Renal cortex interstitium (tissue), 11 donors: ENCODE measurements around the gene SLC1A5. TPM values are rescaled to one million over a fixed set of nuclear protein-coding genes. Genes with fewer than 3 reads are reported as not detected.

Experiments used
- DNase-seq, 11 donors: peaks; one replicate each; pipeline ENCODE4 v3.0.0-alpha.2; 2013; ENCODE audit warnings: low read depth in 9 of 11, low spot score in 4 of 11; ENCODE audit errors: extremely low read depth in 1 of 11
- polyA plus RNA-seq, 3 donors: library from polyadenylated mRNA; unstranded; fragments of 120-200 nt; gene quantifications; one replicate each; pipeline ENCODE4 v1.2.1, GENCODE V29; 2013; ENCODE audit not compliant: insufficient read length in 3 of 3

The SLC1A5 gene
- polyA plus RNA-seq, 3 donors: 42.0 to 48.3 (median 47.6) TPM

DNA sequence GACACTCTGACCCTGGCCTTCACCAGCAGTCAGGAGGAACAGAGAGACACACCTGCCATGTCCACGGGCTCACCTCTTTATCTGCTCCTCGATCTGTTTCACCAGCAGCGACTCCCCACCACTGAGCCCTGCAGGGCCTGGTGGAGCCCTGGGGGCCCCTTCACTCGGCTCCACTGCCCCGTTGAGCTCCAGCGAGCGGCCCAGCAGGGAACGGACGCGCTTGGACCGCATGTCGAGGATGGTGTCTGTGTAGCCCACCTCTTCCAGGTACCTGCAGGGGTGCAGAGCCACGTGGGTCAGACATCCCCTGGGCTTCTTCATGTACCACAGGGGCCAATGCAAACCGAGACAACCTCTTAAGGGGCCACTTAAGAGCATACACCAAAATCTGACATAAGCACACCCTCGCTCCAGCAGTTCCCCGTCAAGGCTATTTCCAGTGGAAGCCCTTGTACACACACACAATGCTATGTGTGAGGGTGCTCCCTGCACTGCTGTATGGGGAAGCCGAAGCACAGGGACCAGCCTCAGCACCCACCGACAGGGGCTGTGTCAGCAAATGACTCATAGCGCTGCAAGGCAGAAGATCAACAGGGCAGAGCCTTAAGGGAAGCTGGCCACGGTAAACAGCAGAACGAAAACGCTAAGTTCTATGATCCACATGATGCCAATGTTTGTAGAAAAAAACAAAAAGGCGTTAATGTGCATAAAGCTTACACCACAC is 55.3 kb downstream of the SLC1A5 start:
- DNase-seq: no peak

DNA sequence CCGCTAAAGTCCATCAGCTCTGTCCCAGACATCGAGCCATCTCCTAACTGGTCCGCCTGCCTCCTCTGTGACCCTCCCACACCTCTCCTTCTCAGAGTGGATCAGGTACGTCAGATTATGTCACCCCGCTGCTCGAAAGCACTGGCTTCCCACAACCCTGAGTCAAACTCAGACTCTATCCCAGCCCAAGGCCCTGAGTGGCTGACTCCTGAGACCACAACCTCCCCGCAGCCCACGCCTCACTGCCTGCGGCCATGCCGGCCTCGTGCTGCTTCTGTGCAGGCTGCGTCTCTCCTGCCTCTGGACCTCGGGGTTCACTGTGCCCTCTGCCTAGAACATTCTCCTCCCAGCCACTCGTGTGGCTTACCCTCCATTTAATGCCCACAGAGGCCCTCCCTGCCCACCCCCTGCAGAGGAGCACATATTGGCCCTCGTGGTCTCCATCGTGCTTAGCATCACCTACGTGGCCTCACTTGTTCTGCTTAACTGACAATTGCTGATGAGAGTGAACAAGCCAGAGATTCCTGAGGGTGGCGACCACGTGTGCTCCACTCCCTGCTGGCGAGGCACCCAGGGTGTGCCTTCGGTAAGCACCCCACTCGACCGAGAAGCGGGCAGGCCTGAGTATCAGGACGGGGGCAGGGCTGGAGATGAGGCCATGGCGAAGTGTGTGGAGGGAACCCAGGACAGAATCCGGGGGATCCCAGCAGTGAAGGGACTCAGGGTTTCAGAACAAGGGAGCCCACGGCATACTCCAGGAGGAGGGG is 56.0 kb downstream of the SLC1A5 start:
- no peak for DNase-seq

DNA sequence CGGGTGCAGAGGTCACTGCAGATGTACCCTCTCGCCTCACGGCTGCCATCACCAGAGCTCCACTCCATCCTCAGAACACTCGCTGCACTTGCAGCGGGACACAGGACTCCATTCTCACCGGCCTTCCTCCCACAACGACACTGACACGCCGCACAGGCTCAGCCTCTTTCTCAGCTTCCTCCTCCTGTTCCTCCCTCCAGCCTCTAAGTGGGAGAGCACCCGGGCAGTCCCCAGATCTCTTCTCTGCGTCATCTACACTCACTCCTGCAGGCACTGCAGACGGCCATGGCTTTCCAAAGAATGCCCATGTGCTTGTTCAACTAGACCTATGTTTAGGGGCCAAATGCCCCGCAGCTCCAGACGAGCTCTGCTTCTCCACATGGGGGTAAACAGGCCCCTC is 56.8 kb downstream of the SLC1A5 start:
- DNase-seq: no peak

GRCh38 chr19:46731007-46731501 is 57.3 kb downstream of the SLC1A5 start:
- DNase-seq: no peak

- no peak for DNase-seq
Measured at GRCh38 chr19:46730595-46730994, 57.8 kb downstream of the SLC1A5 start.

GRCh38 chr19:46730187-46730586 is 58.2 kb downstream of the SLC1A5 start:
- no peak for DNase-seq

DNA sequence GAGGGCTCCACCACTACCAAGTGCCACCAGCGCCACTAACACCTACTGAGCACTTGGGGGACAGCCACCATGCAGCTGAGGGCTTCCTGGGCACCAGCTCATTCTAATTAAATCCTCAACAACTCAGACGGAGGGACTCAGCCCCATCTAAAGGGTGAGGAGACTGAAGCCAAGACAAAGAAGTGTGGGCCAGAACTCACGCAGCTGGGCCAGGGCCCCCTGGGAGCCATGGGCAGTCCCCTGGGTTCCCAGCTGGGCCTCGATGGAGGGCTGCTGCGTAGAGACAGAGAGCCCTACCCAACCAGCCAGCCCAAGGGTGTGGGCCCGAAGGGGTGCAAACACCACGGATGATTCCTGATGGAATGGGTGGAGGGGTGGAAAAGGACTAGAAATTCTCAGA is 58.7 kb downstream of the SLC1A5 start:
- no peak for DNase-seq

DNA sequence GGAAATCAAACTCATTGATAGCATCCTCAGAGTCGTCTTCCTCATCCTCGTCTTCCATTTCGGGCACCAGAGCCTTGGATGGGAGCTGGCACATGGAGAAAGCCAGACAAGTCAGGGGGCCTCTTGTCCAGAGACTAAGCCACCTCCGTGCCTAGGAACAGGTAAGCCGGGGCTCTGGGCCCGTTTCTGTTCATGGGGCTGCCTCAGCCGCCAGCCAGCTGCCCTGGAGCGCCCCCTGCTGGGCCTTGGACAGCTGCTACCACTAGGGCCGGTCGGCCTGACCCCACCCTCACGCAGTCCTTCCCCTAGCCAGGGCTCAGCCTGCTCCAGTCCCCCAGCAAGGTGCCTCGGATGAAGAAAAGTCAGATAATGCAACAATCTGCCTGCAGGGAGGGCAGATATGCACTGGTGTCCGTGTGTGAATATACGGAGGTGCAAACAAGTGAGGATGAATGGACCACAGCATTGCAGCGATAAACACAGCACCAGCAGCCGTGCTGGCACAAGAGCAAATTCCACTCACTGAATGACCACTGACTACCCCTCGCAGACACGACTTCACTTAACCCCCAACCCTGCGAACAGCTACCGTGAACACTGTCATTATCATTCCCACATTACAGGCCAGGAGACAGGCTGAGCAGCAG is 59.6 kb downstream of the SLC1A5 start:
- DNase-seq: peak in 1 of 11 donors; percentile 50

GRCh38 chr19:46728208-46728607 is 60.2 kb downstream of the SLC1A5 start:
- peak in 1 of 11 donors; percentile 20 for DNase-seq

DNA sequence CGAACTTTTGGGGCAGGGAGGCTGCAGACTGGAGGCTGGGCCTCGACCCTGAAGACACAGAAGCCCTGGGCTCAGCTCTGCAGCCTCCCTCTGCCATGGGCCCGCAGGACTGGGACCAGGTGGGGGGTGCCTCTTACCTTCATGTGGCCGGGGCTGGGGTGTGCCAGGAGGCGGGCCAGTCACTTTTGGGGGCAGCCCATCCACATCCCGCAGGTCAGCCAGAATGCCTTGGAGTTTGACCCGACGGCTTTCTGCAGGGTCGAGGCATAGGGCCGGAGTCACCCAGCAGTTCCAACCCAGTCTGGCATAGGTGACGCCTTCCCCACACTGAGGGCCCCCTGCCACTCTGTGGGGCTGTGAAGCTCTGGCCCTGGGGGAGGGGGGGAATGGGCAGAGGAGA is 60.6 kb downstream of the SLC1A5 start:
- no peak for DNase-seq

DNA sequence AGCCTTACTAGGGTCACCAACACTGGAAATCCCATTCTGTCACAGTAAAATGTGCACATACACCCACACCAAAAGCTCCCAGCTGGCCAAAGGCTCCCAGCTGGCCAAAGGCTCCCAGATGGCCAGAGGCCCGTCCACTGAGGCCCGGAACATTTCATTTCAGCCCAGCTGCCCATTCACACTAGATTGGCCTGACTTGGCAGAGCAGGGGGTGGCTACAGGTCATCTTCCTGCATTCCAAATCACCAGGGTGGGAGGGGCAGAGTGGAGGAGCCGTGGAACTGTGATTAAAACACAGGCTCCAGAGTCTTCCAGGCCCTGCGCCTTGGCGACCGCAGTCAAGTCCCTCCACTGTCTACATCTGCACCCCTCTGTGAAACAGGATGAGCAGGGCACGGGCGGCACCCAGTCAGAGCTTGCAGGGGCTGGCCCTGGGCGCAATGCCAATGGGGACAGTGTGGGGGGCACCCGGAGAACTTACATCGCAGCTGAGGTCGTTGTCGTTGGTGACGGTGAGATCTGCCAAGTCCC is 61.4 kb downstream of the SLC1A5 start:
- DNase-seq: peak in 2 of 11 donors; percentile 19 to 28

DNA sequence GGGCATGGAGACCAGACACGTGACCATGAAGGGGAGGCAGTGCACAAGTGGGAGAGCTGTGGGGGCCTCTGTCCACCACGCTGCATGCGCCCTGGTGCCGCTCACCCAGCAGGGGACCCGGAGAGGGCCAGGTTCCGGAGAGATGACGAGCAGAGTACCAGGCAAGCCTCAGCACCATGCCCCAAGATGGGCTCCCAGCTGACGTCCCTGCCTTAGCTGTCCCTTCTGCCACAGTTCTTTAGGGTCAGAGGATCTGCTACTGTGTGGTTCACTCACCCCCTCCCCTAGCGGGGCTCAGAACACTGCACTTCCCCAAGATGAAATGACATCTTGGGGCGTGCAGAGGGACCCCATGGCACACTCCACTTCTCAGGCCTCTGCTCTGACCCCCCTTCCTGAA is 61.8 kb downstream of the SLC1A5 start:
- no peak for DNase-seq

- no peak for DNase-seq
Measured at GRCh38 chr19:46725859-46726393, 62.5 kb downstream of the SLC1A5 start.

DNA sequence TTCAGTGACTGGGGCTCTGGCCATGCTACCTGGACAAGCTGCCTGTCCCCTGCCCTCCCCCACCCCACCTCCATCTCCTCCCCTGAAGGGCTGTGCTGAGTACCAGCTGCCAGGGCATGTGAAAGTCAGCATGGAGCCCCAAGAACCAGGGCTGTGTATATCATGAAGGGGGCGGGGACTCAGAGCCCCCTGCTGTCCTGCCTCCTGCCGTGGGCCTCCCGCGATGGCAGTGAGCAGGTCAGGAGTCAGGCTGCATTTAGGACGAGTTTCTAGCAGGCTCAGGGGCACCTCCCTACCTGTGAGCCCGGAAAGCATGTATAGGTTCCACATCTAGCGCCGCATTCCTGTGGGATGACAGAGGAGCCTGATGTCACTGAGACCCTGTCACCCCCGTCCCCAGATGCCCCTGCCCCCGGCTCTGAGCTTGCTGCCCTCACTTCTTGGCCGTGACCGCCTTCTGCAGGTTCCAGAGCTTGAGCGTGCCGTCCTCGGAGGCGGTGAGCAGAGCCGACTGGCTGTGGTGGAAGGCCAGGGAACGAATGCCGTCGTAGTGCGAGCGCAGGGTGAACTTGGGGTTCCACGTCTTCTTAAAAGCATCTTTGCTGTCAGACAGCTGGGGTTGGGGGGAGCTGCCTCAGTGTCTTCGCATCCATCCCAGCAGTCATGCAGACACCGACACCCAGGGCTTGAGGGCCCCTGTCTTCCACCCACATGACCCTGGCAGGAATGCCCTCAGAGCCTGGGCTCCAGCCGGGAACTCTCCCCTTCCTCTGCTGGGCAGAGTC is 63.2 kb downstream of the SLC1A5 start:
- no peak for DNase-seq

Other genes with a start within 250 kb of the SLC1A5 start
- gene CALM3, start 187.3 kb downstream of the SLC1A5 start, polyA plus RNA-seq: 100 to 1,000 TPM; 391 to 523 (median 470) TPM
- gene PTGIR, start 163.5 kb downstream of the SLC1A5 start, polyA plus RNA-seq: 1 to 10 TPM; 1.3 to 2.8 (median 2.6) TPM
- 1 to 10 TPM; 3.2 to 6.9 (median 3.4) TPM for gene GNG8, start 152.4 kb downstream of the SLC1A5 start, polyA plus RNA-seq
- gene DACT3, start 127.4 kb downstream of the SLC1A5 start, polyA plus RNA-seq: 10 to 100 TPM; 22.2 to 29.3 (median 23.5) TPM
- gene PRKD2, start 71.5 kb downstream of the SLC1A5 start, polyA plus RNA-seq: 10 to 100 TPM; 40.0 to 50.9 (median 41.6) TPM
- 10 to 100 TPM; 19.7 to 25.3 (median 22.1) TPM for gene FKRP, start 42.5 kb downstream of the SLC1A5 start, polyA plus RNA-seq
- gene STRN4, start 42.1 kb downstream of the SLC1A5 start, polyA plus RNA-seq: 10 to 100 TPM; 65.0 to 94.2 (median 91.3) TPM
- gene AP2S1, start 62.3 kb upstream of the SLC1A5 start, polyA plus RNA-seq: 100 to 1,000 TPM in 1 of 3 donors, 10 to 100 TPM in 2; 90.2 to 120 (median 95.1) TPM
- 10 to 100 TPM; 47.6 to 54.5 (median 49.3) TPM for gene ARHGAP35, start 72.4 kb upstream of the SLC1A5 start, polyA plus RNA-seq
- 1 to 10 TPM; 1.4 to 2.4 (median 2.0) TPM for gene NPAS1, start 231.2 kb upstream of the SLC1A5 start, polyA plus RNA-seq